ENCODE measurements around the gene LIN7C. TPM values are rescaled to one million over a fixed set of nuclear protein-coding genes. Genes with fewer than 3 reads are reported as not detected.

LIN7C gene
- total and polyA plus RNA-seq, 9 of the 15 experiments (the other 6 are each of a cell fraction or from before 2014, with no cell fraction given) = 10.8 to 52.7 (median 21.5) TPM

- Histone ChIP-seq H4K20me1 (replicated peaks; ENCODE audit: control insufficient read depth, insufficient read depth, low read length) (no peaks in the 10 kb centered on the region), H2AFZ (ENCODE audit: low read depth, low read length) (no peak overlapping the region), H3K4me3 (no peak overlapping the region), H3K9me1 (ENCODE audit: control insufficient read depth, insufficient read depth, low read length) (no peaks in the 10 kb centered on the region), H3K27ac (ENCODE audit: extremely low read depth, low read depth, low read length) (no peak overlapping the region), H3K9ac (ENCODE audit: insufficient read depth in 1 of 2, low read depth in 2 of 2, low read length in 2 of 2) (no peak overlapping the region), H3K27me3 (ENCODE audit: control insufficient read depth in 2 of 2, insufficient read depth in 2 of 2, low read length in 2 of 2) (no peaks in the 10 kb centered on the region), H3K4me1 (replicated peaks in 1 of 2; ENCODE audit: control insufficient read depth in 2 of 2, insufficient read depth in 2 of 2, low read length in 2 of 2) (no peaks in the 10 kb centered on the region), H3K36me3 (ENCODE audit: control insufficient read depth, insufficient read depth, low read length) (no peaks in the 10 kb centered on the region), H3K4me2 (ENCODE audit: insufficient read depth, low read length) (no peak overlapping the region), H3K9me3 (replicated peaks; ENCODE audit: control insufficient read depth, insufficient read depth, low read depth, low read length) (no peaks in the 10 kb centered on the region), H3K79me2 (ENCODE audit: control insufficient read depth, insufficient read depth, low read length) (no peaks in the 10 kb centered on the region)
- intact Hi-C loops (cut with micrococcal nuclease) = no loop called here
- POLR2A ChIA-PET = no interaction called here
- ATAC-seq (no peak), DNase-seq (ENCODE audit: extremely low read depth in 1 of 4, low spot score in 3 of 4) (no peak), FAIRE-seq (no peak)
- TF ChIP-seq DMBX1 (CRISPR knock-in tag; IDR thresholded peaks at IDR 0.05; ENCODE audit: borderline replicate concordance) (no peak), RBFOX2 (IDR thresholded peaks at IDR 0.05; ENCODE audit: low read depth, low read length) (no peak), ATF4 (CRISPR knock-in tag; IDR thresholded peaks at IDR 0.05) (no peak), TCF7L2 (IDR thresholded peaks at IDR 0.05; ENCODE audit: low read depth, low read length) (no peak), NONO (IDR thresholded peaks at IDR 0.05; ENCODE audit: low read depth in 2 of 2, low read length in 1 of 2) (no peak), ATF7 (IDR thresholded peaks at IDR 0.05) (no peak), TBP (optimal IDR thresholded peaks at IDR 0.05; ENCODE audit: low read depth, low read length) (no peak)
- CTCF ChIA-PET (ENCODE audit: low intra/inter-chr PET ratio) = no interaction called here
- BruUV-seq (replicated peaks) = no TSS peak
- 2% methylated on average over 3 of the region's 3 CpGs for WGBS (ENCODE audit: insufficient coverage, low coverage, missing lambda C conversion rate)
- in situ Hi-C loops (cut with MboI) = no loop called here
Measured at GRCh38 chr11:27553186-27553585, 46.6 kb upstream of the LIN7C start.
